Tongue (tissue), 1 donor: Measurements from ENCODE around the gene C1orf53. TPM values are rescaled to one million over a fixed set of nuclear protein-coding genes. Genes with fewer than 3 reads are reported as not detected.

Experiments used
- total RNA-seq: library from RNA; depleted of rRNA; stranded (reverse); fragments of >200 nt; gene quantifications from one replicate; pipeline ENCODE4 v1.2.3, GENCODE V29; 2014

The C1orf53 gene
- total RNA-seq, 1 donor from 2014 or later = not detected

Other genes with a start within 250 kb of the C1orf53 start
- 26.4 TPM for gene DENND1B, start 127.2 kb upstream of the C1orf53 start, total RNA-seq
- gene LHX9, start 14.7 kb downstream of the C1orf53 start, total RNA-seq = not detected